Astrocyte (in vitro differentiated cells and primary cell): ENCODE data around the gene PWWP3B. TPM values are rescaled to one million over a fixed set of nuclear protein-coding genes. Genes with fewer than 3 reads are reported as not detected.
A peak's percentile ranks its signal among the peaks of the same experiment; 100 is the strongest.

Experiments used
- DNase-seq: peaks from one replicate; pipeline ENCODE4 v3.0.0-alpha.2; 2010; ENCODE audit warnings: low read depth
- FAIRE-seq: peaks from 2 replicates; lab custom pipeline; 2011; peaks lifted over from hg19 to GRCh38; lab: Jason Lieb, UNC
- H2AFZ ChIP-seq: 2 replicates; pipeline ENCODE4 v1.6.0; 2012; ENCODE audit warnings: low read depth, low read length, inconsistent platforms
- H3K27ac ChIP-seq: 2 replicates; pipeline ENCODE4 v1.5.1; 2011; ENCODE audit warnings: low read depth, low read length, inconsistent platforms
- H3K27me3 ChIP-seq: 2 replicates; pipeline ENCODE4 v1.6.0; 2011; ENCODE audit warnings: low read length, inconsistent platforms; ENCODE audit not compliant: insufficient read depth
- H3K36me3 ChIP-seq: 2 replicates; pipeline ENCODE4 v1.5.1; 2011; ENCODE audit warnings: low read length, inconsistent platforms; ENCODE audit not compliant: insufficient read depth
- H3K4me1 ChIP-seq: 2 replicates; pipeline ENCODE4 v1.5.1; 2011; ENCODE audit warnings: low read length, inconsistent platforms; ENCODE audit not compliant: insufficient read depth
- H3K4me2 ChIP-seq: 2 replicates; pipeline ENCODE4 v1.6.0; 2012; ENCODE audit warnings: low read length, inconsistent platforms
- H3K4me3 ChIP-seq: 2 replicates; pipeline ENCODE4 v1.5.1; 2011; ENCODE audit warnings: low read depth, mild to moderate bottlenecking, low read length, inconsistent platforms; ENCODE audit not compliant: insufficient read depth
- H3K79me2 ChIP-seq: 2 replicates; pipeline ENCODE4 v1.6.0; 2012; ENCODE audit warnings: mild to moderate bottlenecking, low read length, inconsistent platforms; ENCODE audit not compliant: insufficient read depth
- H3K9ac ChIP-seq: 2 replicates; pipeline ENCODE4 v1.6.0; 2012; ENCODE audit warnings: mild to moderate bottlenecking, low read length, inconsistent platforms
- H3K9me3 ChIP-seq: 2 replicates; pipeline ENCODE4 v1.5.1; 2012; ENCODE audit warnings: low read depth, mild to moderate bottlenecking, low read length, inconsistent platforms; ENCODE audit not compliant: insufficient read depth
- H4K20me1 ChIP-seq: 2 replicates; pipeline ENCODE4 v1.6.0; 2012; ENCODE audit warnings: low read length, inconsistent platforms; ENCODE audit not compliant: insufficient read depth
- H3K27ac Mint-ChIP-seq: one replicate; pipeline ENCODE4 v1.8.0; 2021; ENCODE audit warnings: mild to moderate bottlenecking, mixed read lengths; ENCODE audit not compliant: unreplicated experiment
- H3K27me3 Mint-ChIP-seq: one replicate; pipeline ENCODE4 v1.8.0; 2021; ENCODE audit warnings: low read depth, mixed read lengths; ENCODE audit not compliant: unreplicated experiment
- H3K36me3 Mint-ChIP-seq: one replicate; pipeline ENCODE4 v1.8.0; 2021; ENCODE audit warnings: low read depth, mixed read lengths; ENCODE audit not compliant: unreplicated experiment
- H3K4me1 Mint-ChIP-seq: one replicate; pipeline ENCODE4 v1.8.0; 2021; ENCODE audit warnings: low read depth, mixed read lengths; ENCODE audit not compliant: unreplicated experiment
- H3K4me3 Mint-ChIP-seq: one replicate; pipeline ENCODE4 v1.8.0; 2021; ENCODE audit warnings: mild to moderate bottlenecking, moderate library complexity, mixed read lengths; ENCODE audit not compliant: unreplicated experiment
- H3K9me3 Mint-ChIP-seq: one replicate; pipeline ENCODE4 v1.8.0; 2021; ENCODE audit warnings: mild to moderate bottlenecking, mixed read lengths; ENCODE audit not compliant: unreplicated experiment
- CTCF ChIP-seq: IDR thresholded peaks from 2 replicates; pipeline ENCODE4 v1.5.1; 2011; ENCODE audit warnings: low read depth, mild to moderate bottlenecking, inconsistent platforms, low read length, moderate library complexity; ENCODE audit not compliant: insufficient read depth
- EZH2 ChIP-seq: IDR thresholded peaks from 2 replicates; pipeline ENCODE4 v1.6.1; 2012; ENCODE audit warnings: mild to moderate bottlenecking, low read length, inconsistent platforms; ENCODE audit not compliant: insufficient read depth
- total RNA-seq: library from RNA; stranded (reverse); gene quantifications from 2 replicates; pipeline ENCODE4 v1.2.1, GENCODE V29; 2021

PWWP3B gene
- total RNA-seq, 1 donor from 2014 or later, result 3.3 TPM

- no peaks in the 10 kb centered on the region for H3K27me3 ChIP-seq
- no peak overlapping the region for H3K4me3 ChIP-seq
- FAIRE-seq, result peak; percentile 93
- no peaks in the 10 kb centered on the region for H3K9me3 ChIP-seq
- TF ChIP-seq EZH2, result no peak
- TF ChIP-seq CTCF, result no peak
- H3K4me1 ChIP-seq, result no peaks in the 10 kb centered on the region
- no peaks in the 10 kb centered on the region for H3K36me3 ChIP-seq
- no peak for DNase-seq
- H3K9ac ChIP-seq, result no peak overlapping the region
- Mint-ChIP-seq H3K9me3 (no peaks in the 10 kb centered on the region), H3K27me3 (no peaks in the 10 kb centered on the region), H3K27ac (no peak overlapping the region), H3K4me1 (no peaks in the 10 kb centered on the region), H3K36me3 (no peaks in the 10 kb centered on the region), H3K4me3 (no peak overlapping the region)
- no peaks in the 10 kb centered on the region for H3K79me2 ChIP-seq
- no peak overlapping the region for H3K27ac ChIP-seq
- no peak overlapping the region for H2AFZ ChIP-seq
- H4K20me1 ChIP-seq, result no peaks in the 10 kb centered on the region
- no peak overlapping the region for H3K4me2 ChIP-seq
These were observed 17.4 kb upstream of the PWWP3B start for GRCh38 chrX:106150701-106151100.

GRCh38 chrX:106159861-106160282 is 8.2 kb upstream of the PWWP3B start:
- Mint-ChIP-seq H3K4me1 (no peaks in the 10 kb centered on the region), H3K9me3 (no peaks in the 10 kb centered on the region), H3K36me3 (no peaks in the 10 kb centered on the region), H3K27me3 (no peaks in the 10 kb centered on the region), H3K27ac (no peak overlapping the region), H3K4me3 (no peak overlapping the region)
- DNase-seq, result no peak
- Histone ChIP-seq H3K9me3 (no peaks in the 10 kb centered on the region), H4K20me1 (no peaks in the 10 kb centered on the region), H3K27me3 (no peaks in the 10 kb centered on the region), H2AFZ (no peak overlapping the region), H3K9ac (no peak overlapping the region), H3K4me3 (no peak overlapping the region), H3K27ac (no peak overlapping the region), H3K36me3 (no peaks in the 10 kb centered on the region), H3K79me2 (no peaks in the 10 kb centered on the region), H3K4me2 (no peak overlapping the region), H3K4me1 (no peaks in the 10 kb centered on the region)
- FAIRE-seq, result no peak
- TF ChIP-seq CTCF (no peak), EZH2 (no peak)

GRCh38 chrX:106170318-106170717 is 2.2 kb downstream of the PWWP3B start:
- H3K79me2 ChIP-seq, result no peaks in the 10 kb centered on the region
- H3K9me3 ChIP-seq, result no peaks in the 10 kb centered on the region
- no peaks in the 10 kb centered on the region for H3K36me3 ChIP-seq
- no peak overlapping the region for H3K4me2 ChIP-seq
- Mint-ChIP-seq H3K36me3 (no peaks in the 10 kb centered on the region), H3K27ac (no peak overlapping the region), H3K27me3 (no peaks in the 10 kb centered on the region), H3K9me3 (no peaks in the 10 kb centered on the region), H3K4me3 (no peak overlapping the region), H3K4me1 (no peaks in the 10 kb centered on the region)
- H3K4me3 ChIP-seq, result no peak overlapping the region
- peak; percentile 94 for FAIRE-seq
- no peak overlapping the region for H3K27ac ChIP-seq
- TF ChIP-seq CTCF (peak; percentile 58), EZH2 (no peak)
- H3K27me3 ChIP-seq, result no peaks in the 10 kb centered on the region
- H3K4me1 ChIP-seq, result no peaks in the 10 kb centered on the region
- no peak overlapping the region for H2AFZ ChIP-seq
- H3K9ac ChIP-seq, result no peak overlapping the region
- no peaks in the 10 kb centered on the region for H4K20me1 ChIP-seq
- no peak for DNase-seq
